HG02759 (cell line): Measurements from ENCODE around the gene LUC7L3.

Experiments used
- ATAC-seq: cut with Tn5 transposase; IDR thresholded peaks from one replicate; pipeline ENCODE4 v1.9.1; 2021; ENCODE audit warnings: mild to moderate bottlenecking, moderate library complexity; ENCODE audit not compliant: unreplicated experiment

The LUC7L3 gene

GRCh38 chr17:50749245-50749644, 29.8 kb downstream of the LUC7L3 start:
- no peak for ATAC-seq

DNA sequence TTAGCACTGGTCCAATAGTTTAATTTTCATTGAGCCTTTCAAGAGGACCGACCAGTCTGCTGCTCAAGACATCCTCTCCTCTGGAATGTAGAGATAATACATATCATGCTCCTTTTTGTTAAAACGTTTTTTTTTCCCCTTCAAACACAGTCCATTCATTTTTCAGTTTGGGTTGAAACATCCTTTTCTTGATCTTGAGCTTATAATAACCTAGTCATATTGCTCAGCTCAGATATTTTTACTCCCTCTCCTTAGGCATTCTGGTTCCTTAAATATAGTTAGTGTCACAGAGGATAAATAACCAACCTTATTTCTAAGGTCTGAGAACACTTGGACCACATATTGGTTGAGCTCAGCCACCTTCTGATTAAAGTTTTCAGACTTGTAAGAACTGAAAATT, 35.1 kb downstream of the LUC7L3 start:
- no peak for ATAC-seq

- ATAC-seq: no peak
Observed at GRCh38 chr17:50758524-50758923, 39.1 kb downstream of the LUC7L3 start.

- ATAC-seq: no peak
Observed at GRCh38 chr17:50758989-50759544, 39.7 kb downstream of the LUC7L3 start.

- ATAC-seq: no peak
Observed at GRCh38 chr17:50762177-50762576, 42.8 kb downstream of the LUC7L3 start.

DNA sequence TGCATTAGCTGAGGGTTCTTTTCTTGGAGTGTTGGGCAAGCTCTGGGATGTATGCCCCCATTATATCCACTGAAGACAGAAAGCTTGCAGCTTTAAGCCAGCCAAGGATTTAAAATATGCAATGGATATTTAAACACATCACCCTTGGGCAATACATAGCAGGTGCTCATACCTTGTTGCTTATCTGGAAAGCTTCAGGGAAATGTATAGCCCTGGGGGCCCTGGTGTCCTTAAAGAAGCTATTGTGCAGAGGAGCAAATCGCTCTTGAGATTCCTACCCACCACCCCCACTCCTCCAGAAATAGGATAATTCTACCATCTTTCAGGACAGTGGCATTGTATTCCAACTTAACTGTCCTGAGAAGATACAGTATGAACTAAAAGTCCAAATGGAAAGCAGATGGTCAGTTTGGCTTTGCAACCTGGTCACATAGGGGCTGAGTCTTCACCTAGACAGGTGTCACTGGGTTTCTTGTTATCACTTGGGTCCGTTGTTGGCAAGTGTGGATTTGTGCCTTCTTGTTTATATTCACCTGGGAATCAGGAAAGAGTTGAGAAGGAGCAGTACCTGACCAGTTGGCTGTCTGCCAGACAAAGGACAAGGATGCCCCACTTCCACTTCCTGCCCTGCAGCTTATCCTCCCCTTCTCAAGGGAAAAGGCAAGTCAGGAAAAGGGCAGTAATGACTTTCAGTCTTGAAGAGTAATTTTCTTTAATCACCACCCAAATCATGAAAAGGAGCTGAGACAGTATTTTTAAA, 44.5 kb downstream of the LUC7L3 start:
- ATAC-seq: no peak

DNA sequence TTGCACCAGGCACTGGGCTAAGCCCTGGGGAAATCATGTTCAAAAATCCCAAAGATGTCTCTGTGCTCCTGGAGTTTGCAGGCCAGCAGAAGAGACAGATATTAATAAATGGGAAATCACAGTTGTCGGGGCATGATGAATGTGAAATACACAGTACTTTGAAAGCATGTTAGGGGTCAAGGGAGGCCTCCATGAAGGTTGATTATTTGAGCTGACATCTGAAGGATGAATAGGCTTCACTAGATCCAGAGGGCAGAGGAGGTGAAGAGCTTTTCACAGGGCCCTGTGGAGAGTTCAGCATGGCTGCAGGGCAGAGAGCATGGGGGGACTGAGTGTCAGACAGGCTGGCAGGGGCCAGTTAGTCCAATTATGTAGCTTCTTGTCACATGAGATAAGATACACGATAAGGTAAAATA, 45.3 kb downstream of the LUC7L3 start:
- no peak for ATAC-seq

- peak; percentile 73 for ATAC-seq
Observed at GRCh38 chr17:50765454-50766221, 46.2 kb downstream of the LUC7L3 start.

DNA sequence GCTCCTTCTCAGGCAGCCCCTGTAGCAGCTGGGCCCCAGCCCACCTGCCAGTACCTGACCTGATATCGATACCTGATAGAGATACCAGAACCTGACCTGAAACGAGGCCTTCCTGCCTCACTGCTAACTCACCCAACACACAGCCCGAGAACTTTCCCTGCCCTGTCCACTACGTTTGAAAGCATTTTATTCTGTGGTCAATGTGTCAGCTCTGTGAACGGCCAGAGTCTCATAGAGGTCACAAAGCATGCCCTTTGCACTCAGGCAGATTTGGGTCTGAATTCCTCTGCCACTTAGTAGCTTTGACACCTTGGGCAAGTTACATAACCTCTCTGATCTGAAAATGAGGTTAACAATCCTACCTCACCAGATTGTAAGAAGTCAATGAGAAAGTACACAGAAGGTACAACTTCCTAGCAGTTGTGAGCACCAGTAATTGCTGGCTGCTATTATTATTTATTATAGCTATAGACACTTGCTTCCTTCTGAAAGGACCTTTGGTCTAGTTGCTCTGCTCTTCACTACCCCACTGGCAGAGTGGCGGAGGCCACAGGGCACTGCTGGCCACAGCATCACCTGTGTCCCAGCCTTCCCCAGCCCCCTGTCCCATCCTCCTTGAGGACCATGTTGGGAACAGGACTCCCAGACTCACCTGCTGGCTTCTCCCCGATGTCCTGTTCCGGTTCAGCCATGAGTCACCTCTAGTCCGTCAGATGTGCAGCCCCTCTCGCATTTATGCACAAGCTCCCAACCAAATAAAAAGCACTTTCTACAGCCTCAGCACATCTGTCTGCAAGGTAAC, 47.0 kb downstream of the LUC7L3 start:
- ATAC-seq: no peak

DNA sequence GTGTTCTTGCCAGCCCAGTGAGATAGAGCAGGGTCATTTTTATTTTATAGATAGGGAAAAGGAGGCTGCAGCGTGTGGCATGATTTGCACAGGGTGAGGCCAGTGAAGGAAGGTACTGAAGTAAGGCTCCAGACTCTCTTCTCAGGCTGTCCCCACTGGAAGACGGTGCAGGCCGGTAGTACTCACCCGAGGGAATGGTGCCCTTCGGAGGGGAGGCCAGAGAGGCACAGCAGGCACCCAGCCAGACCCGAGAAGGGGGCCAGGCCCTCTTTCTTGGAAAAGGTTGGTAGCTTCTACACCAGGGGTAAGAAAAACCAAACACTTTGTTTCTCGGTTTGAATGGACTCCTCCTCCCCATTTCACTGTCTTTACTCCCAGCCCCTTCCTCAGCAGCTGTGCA, 47.6 kb downstream of the LUC7L3 start:
- no peak for ATAC-seq

GRCh38 chr17:50767446-50767845, 48.0 kb downstream of the LUC7L3 start, which contains the start of gene ANKRD40CL:
ANKRD40CL (minus strand) TSS chr17:50767518; CDS start chr17:50766913, 605 bp downstream.
- ATAC-seq: no peak

- no peak for ATAC-seq
Observed at GRCh38 chr17:50768346-50768761, 49.0 kb downstream of the LUC7L3 start.

DNA sequence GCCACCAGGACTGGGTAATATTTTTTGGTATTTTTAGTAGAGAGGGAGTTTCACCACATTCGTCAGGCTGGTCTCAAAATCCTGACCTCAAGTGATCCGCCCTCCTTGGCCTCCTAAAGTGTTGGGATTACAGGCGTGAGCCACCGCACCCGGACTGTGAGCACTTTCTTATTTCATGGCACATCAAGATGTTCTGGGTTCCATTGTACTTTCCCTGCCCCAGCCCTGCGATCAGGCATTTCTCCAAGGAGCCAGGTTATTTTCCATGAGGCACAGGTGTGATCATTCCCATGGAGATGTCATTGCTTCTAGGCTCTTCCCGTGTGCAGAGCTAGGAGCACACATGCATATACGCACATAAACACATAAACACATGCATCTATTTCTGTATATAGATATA, 50.5 kb downstream of the LUC7L3 start:
- ATAC-seq: no peak

- ATAC-seq: no peak
Observed at GRCh38 chr17:50770346-50770745, 50.9 kb downstream of the LUC7L3 start.

DNA sequence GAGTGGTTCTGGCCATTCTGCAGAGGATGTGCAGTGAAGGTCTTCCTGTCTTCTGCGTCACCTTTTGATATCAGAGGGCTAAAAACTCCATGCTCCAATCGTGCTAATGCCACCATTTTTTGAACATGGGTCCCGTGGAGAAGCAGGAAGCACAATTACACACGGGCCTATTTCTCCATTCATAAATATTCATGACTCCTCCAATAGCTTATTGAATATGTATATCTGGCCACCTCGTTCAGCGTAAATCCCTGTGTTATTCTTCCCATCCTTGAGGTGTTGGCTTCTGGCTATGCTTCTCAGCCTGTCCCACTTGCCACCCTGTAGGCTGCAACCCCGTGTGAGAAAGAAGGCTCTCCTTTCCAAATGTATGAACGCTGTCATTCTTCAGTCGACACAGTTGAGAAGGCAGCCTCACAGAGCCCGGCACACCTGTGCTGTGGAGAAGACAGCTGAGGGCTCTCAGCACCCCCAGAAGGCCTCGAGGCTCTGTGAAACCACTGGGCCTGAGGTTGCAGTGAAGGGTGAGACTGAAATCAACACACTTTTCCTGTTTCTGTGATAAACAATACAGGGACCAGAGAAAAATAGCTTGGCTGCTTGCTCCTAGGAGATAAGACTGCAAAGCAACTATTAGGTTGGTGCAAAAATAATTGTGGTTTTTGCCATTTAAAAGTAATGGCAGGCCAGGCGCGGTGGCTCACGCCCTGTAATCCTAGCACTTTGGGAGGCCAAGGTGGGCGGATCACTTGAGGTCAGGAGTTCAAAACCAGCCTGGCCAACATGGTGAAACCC, 52.8 kb downstream of the LUC7L3 start:
- ATAC-seq: peak; percentile 82

DNA sequence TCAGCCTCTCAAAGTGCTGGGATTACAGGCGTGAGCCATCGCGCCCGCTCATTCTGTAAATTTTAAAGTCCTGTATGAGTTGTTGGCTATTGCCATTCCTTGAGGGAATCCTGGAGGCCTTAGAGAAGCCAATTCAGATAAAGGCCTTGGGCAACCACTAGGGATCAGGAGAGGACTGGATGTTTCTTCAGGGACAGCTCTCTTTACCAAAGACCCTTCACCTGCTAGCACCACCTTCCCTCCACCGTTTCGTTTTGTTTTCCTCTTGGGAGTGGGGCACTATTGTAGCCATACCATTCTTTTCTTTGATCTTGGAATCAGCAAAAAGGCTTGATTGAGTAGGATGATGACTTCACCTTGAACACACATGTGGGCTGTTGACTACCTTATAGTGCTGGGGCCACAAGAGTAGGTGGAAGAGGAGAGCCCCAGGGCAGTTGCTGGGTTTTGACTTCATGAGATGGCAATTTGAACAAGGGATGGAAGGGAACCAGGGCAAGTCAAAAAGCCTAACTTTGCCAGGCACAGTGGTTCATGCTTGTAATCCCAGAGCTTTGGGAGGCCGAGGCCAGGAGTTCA, 54.9 kb downstream of the LUC7L3 start:
- no peak for ATAC-seq

DNA sequence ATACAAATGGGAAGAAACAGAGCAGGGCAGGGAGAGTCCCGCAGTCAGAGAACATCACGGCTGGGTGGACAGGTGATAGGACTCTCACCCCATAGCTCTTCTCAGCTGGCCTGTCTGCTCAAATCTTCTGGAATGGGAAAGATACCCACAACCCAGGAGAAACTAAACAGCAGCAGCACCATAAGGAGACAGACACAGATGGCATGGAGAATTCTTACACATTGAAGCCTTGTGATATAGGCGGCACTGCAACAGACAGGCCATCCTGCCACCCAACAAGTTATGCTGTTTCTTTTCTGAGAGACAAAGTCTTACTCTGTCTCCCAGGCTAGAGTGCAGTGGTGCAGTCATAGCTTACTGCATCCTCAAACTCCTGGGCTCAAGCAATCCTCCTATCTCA, 56.5 kb downstream of the LUC7L3 start:
- no peak for ATAC-seq

DNA sequence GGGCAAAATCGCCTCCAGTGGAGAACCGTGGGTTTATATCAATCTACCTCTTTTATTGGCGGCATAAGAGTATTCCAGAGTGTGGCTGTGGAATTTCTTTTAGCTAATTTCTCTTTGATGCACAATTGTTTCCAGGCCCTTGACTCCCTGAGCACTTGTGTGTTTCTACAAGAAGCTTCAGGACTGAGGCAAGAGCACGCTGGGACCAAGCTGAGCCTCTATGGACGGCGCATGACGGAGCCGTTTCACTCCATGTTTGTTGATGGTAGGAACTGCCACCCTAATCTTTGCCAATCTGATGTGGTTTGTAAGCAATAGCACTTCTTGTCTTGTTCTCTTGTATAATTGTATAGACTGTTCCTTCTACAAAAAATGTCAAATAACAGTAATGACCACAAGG, 59.1 kb downstream of the LUC7L3 start:
- no peak for ATAC-seq

DNA sequence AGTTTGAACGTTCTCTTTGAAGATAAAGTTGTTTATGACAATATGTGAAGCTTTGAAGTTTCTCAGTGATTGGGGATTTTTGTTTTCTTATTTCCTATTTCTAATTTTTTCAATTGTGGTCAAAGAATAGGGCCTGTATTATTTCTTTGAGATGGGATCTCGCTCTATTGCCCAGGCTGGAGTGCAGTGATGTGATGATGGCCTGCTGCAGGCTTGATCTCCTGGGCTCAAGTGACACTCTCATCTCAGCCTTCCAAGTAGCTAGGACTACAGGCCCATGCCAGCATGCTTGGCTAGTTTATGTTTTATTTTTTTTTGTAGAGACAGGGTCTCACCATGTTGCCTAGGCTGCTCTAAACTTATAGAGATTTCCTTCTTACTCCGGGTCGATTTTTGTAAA, 59.6 kb downstream of the LUC7L3 start:
- ATAC-seq: no peak
